ENCODE measurements around the gene FMO1.

FMO1 gene

GRCh38 chr1:171250263-171250662 is 2.0 kb downstream of the FMO1 start:
- Mint-ChIP-seq H3K9me3 (no peaks in the 10 kb centered on the region), H3K27ac (ENCODE audit: low read depth) (no peak overlapping the region), H3K27me3 (peaks cover 61% of the 10 kb centered on the region), H3K36me3 (ENCODE audit: insufficient read depth) (no peaks in the 10 kb centered on the region), H3K4me1 (peaks cover 12% of the 10 kb centered on the region), H3K4me3 (no peak overlapping the region)
- DNase-seq (ENCODE audit: low spot score in 2 of 2) (no peak), ATAC-seq (replicated peaks; ENCODE audit: extremely low read depth, poor library complexity, severe bottlenecking) (no peak)

GRCh38 chr1:171251042-171251951 is 3.0 kb downstream of the FMO1 start:
- H3K27me3 Mint-ChIP-seq: peaks cover 69% of the 10 kb centered on the region
- H3K27ac Mint-ChIP-seq (ENCODE audit: low read depth): no peak overlapping the region
- DNase-seq (ENCODE audit: low spot score in 2 of 2): no peak
- peaks cover 12% of the 10 kb centered on the region for H3K4me1 Mint-ChIP-seq
- no peaks in the 10 kb centered on the region for H3K9me3 Mint-ChIP-seq
- H3K4me3 Mint-ChIP-seq: peak overlapping the region; percentile 73
- no peaks in the 10 kb centered on the region for H3K36me3 Mint-ChIP-seq (ENCODE audit: insufficient read depth)
- no peak for ATAC-seq (replicated peaks; ENCODE audit: extremely low read depth, poor library complexity, severe bottlenecking)

GRCh38 chr1:171251952-171252300 is 3.6 kb downstream of the FMO1 start:
- H3K4me3 Mint-ChIP-seq: peak overlapping the region; percentile 73
- peaks cover 12% of the 10 kb centered on the region for H3K4me1 Mint-ChIP-seq
- H3K27me3 Mint-ChIP-seq: peaks cover 66% of the 10 kb centered on the region
- DNase-seq (ENCODE audit: low spot score in 2 of 2) (no peak), ATAC-seq (replicated peaks; ENCODE audit: extremely low read depth, poor library complexity, severe bottlenecking) (no peak)
- H3K9me3 Mint-ChIP-seq: no peaks in the 10 kb centered on the region
- H3K36me3 Mint-ChIP-seq (ENCODE audit: insufficient read depth): no peaks in the 10 kb centered on the region
- H3K27ac Mint-ChIP-seq (ENCODE audit: low read depth): no peak overlapping the region

- H3K4me1 Mint-ChIP-seq: peaks cover 12% of the 10 kb centered on the region
- no peaks in the 10 kb centered on the region for H3K36me3 Mint-ChIP-seq (ENCODE audit: insufficient read depth)
- H3K27ac Mint-ChIP-seq (ENCODE audit: low read depth): no peak overlapping the region
- peaks cover 61% of the 10 kb centered on the region for H3K27me3 Mint-ChIP-seq
- ATAC-seq (replicated peaks; ENCODE audit: extremely low read depth, poor library complexity, severe bottlenecking) (no peak), DNase-seq (ENCODE audit: low spot score in 2 of 2) (no peak)
- H3K4me3 Mint-ChIP-seq: peak overlapping the region; percentile 1
- H3K9me3 Mint-ChIP-seq: no peaks in the 10 kb centered on the region
Observed at GRCh38 chr1:171252482-171252881, 4.2 kb downstream of the FMO1 start.

- ATAC-seq (replicated peaks; ENCODE audit: extremely low read depth, poor library complexity, severe bottlenecking): no peak
- H3K4me1 Mint-ChIP-seq: peaks cover 12% of the 10 kb centered on the region
- H3K9me3 Mint-ChIP-seq: no peaks in the 10 kb centered on the region
- DNase-seq (ENCODE audit: low spot score in 2 of 2): no peak
- H3K27me3 Mint-ChIP-seq: peaks cover 53% of the 10 kb centered on the region
- no peaks in the 10 kb centered on the region for H3K36me3 Mint-ChIP-seq (ENCODE audit: insufficient read depth)
- H3K27ac Mint-ChIP-seq (ENCODE audit: low read depth): no peak overlapping the region
- no peak overlapping the region for H3K4me3 Mint-ChIP-seq
Observed at GRCh38 chr1:171254859-171255258, 6.6 kb downstream of the FMO1 start.

GRCh38 chr1:171256940-171257606 is 8.8 kb downstream of the FMO1 start:
- H3K27me3 Mint-ChIP-seq: peaks cover 39% of the 10 kb centered on the region
- no peaks in the 10 kb centered on the region for H3K9me3 Mint-ChIP-seq
- H3K27ac Mint-ChIP-seq (ENCODE audit: low read depth): no peak overlapping the region
- no peak for ATAC-seq (replicated peaks; ENCODE audit: extremely low read depth, poor library complexity, severe bottlenecking)
- H3K4me1 Mint-ChIP-seq: peaks cover 5% of the 10 kb centered on the region
- DNase-seq (ENCODE audit: low spot score in 2 of 2): no peak
- peaks cover 1% of the 10 kb centered on the region for H3K36me3 Mint-ChIP-seq (ENCODE audit: insufficient read depth)
- H3K4me3 Mint-ChIP-seq: no peak overlapping the region

GRCh38 chr1:171257607-171258076 is 9.3 kb downstream of the FMO1 start:
- Mint-ChIP-seq H3K27me3 (peaks cover 33% of the 10 kb centered on the region), H3K36me3 (ENCODE audit: insufficient read depth) (peaks cover 1% of the 10 kb centered on the region), H3K4me1 (peaks cover under 1% of the 10 kb centered on the region), H3K9me3 (no peaks in the 10 kb centered on the region), H3K4me3 (no peak overlapping the region), H3K27ac (ENCODE audit: low read depth) (no peak overlapping the region)
- no peak for DNase-seq (ENCODE audit: low spot score in 2 of 2)
- no peak for ATAC-seq (replicated peaks; ENCODE audit: extremely low read depth, poor library complexity, severe bottlenecking)

GRCh38 chr1:171258429-171258828 is 10.1 kb downstream of the FMO1 start:
- DNase-seq (ENCODE audit: low spot score in 2 of 2) (no peak), ATAC-seq (replicated peaks; ENCODE audit: extremely low read depth, poor library complexity, severe bottlenecking) (no peak)
- Mint-ChIP-seq H3K9me3 (no peaks in the 10 kb centered on the region), H3K4me3 (no peak overlapping the region), H3K27ac (ENCODE audit: low read depth) (no peak overlapping the region), H3K4me1 (no peaks in the 10 kb centered on the region), H3K36me3 (ENCODE audit: insufficient read depth) (peaks cover 1% of the 10 kb centered on the region), H3K27me3 (peaks cover 25% of the 10 kb centered on the region)

GRCh38 chr1:171258943-171259342 is 10.6 kb downstream of the FMO1 start:
- ATAC-seq (replicated peaks; ENCODE audit: extremely low read depth, poor library complexity, severe bottlenecking) (no peak), DNase-seq (ENCODE audit: low spot score in 2 of 2) (no peak)
- peaks cover 21% of the 10 kb centered on the region for H3K27me3 Mint-ChIP-seq
- H3K36me3 Mint-ChIP-seq (ENCODE audit: insufficient read depth): peaks cover 1% of the 10 kb centered on the region
- H3K4me3 Mint-ChIP-seq: no peak overlapping the region
- no peaks in the 10 kb centered on the region for H3K9me3 Mint-ChIP-seq
- no peaks in the 10 kb centered on the region for H3K4me1 Mint-ChIP-seq
- H3K27ac Mint-ChIP-seq (ENCODE audit: low read depth): no peak overlapping the region

GRCh38 chr1:171261336-171261735 is 13.0 kb downstream of the FMO1 start:
- H3K27me3 Mint-ChIP-seq: no peaks in the 10 kb centered on the region
- peaks cover 1% of the 10 kb centered on the region for H3K36me3 Mint-ChIP-seq (ENCODE audit: insufficient read depth)
- no peak for DNase-seq (ENCODE audit: low spot score in 2 of 2)
- H3K27ac Mint-ChIP-seq (ENCODE audit: low read depth): no peak overlapping the region
- no peak overlapping the region for H3K4me3 Mint-ChIP-seq
- no peaks in the 10 kb centered on the region for H3K9me3 Mint-ChIP-seq
- no peak for ATAC-seq (replicated peaks; ENCODE audit: extremely low read depth, poor library complexity, severe bottlenecking)
- H3K4me1 Mint-ChIP-seq: no peaks in the 10 kb centered on the region

- no peak for DNase-seq (ENCODE audit: low spot score in 2 of 2)
- H3K4me3 Mint-ChIP-seq: no peak overlapping the region
- peaks cover 23% of the 10 kb centered on the region for H3K27me3 Mint-ChIP-seq
- H3K36me3 Mint-ChIP-seq (ENCODE audit: insufficient read depth): peaks cover 1% of the 10 kb centered on the region
- H3K4me1 Mint-ChIP-seq: no peaks in the 10 kb centered on the region
- no peaks in the 10 kb centered on the region for H3K9me3 Mint-ChIP-seq
- ATAC-seq (replicated peaks; ENCODE audit: extremely low read depth, poor library complexity, severe bottlenecking): no peak
- no peak overlapping the region for H3K27ac Mint-ChIP-seq (ENCODE audit: low read depth)
Observed at GRCh38 chr1:171263901-171264300, 15.6 kb downstream of the FMO1 start.

- Mint-ChIP-seq H3K27me3 (peaks cover 32% of the 10 kb centered on the region), H3K4me3 (no peak overlapping the region), H3K27ac (ENCODE audit: low read depth) (no peak overlapping the region), H3K4me1 (no peaks in the 10 kb centered on the region), H3K9me3 (no peaks in the 10 kb centered on the region), H3K36me3 (ENCODE audit: insufficient read depth) (peaks cover 1% of the 10 kb centered on the region)
- ATAC-seq (replicated peaks; ENCODE audit: extremely low read depth, poor library complexity, severe bottlenecking) (no peak), DNase-seq (ENCODE audit: low spot score in 2 of 2) (no peak)
Observed at GRCh38 chr1:171265686-171266085, 17.4 kb downstream of the FMO1 start.

GRCh38 chr1:171266930-171267329 is 18.6 kb downstream of the FMO1 start:
- Mint-ChIP-seq H3K9me3 (no peaks in the 10 kb centered on the region), H3K36me3 (ENCODE audit: insufficient read depth) (no peaks in the 10 kb centered on the region), H3K27ac (ENCODE audit: low read depth) (no peak overlapping the region), H3K4me1 (no peaks in the 10 kb centered on the region), H3K4me3 (no peak overlapping the region), H3K27me3 (peaks cover 45% of the 10 kb centered on the region)
- ATAC-seq (replicated peaks; ENCODE audit: extremely low read depth, poor library complexity, severe bottlenecking) (no peak), DNase-seq (ENCODE audit: low spot score in 2 of 2) (no peak)
